Peyer's patch (tissue), 4 donors: ENCODE data around the gene TM4SF4.

ENCODE experiments used
- POLR2A ChIP-seq, 2 donors: fragments of 450-650 bp; IDR thresholded peaks; one replicate each; pipeline ENCODE4 v1.5.1; 2017; ENCODE audit warnings: antibody characterized with exemption in 2 of 2, mild to moderate bottlenecking in 2 of 2, moderate library complexity in 2 of 2
- TF ChIP-seq, protein P1 (sequence below), 6 experiments: fragments of 450-650 bp in 4 of 6; fragments of 200-600 bp in 2 of 6; sonication (generic) in 1 of 6; IDR thresholded peaks; one replicate each; pipeline ENCODE4 v1.5.1; 2017 to 2019; ENCODE audit warnings: antibody characterized with exemption in 6 of 6, mild to moderate bottlenecking in 3 of 6, moderate library complexity in 1 of 6

DNA sequence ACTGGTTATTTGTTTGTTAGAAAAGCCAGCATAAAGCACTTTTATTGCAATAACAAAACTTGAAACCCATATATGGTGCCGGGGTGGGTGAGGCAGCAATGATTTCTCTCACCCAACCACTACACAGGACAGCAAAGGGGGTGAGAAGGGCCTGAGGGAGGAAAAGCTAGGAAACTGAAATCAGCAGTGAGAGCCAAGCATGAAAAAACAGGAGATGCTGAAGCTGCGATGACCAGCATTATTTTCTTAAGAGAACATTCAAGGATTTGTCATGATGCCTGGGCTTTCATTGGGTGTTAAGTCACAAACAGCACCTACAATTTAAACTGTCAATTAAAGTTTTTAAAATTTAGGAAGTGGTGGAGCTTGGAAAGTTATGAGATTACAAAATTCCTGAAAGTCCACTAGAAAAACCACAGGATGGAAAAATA, 11.9 kb upstream of the TM4SF4 start:
- TF ChIP-seq, protein P1, sequence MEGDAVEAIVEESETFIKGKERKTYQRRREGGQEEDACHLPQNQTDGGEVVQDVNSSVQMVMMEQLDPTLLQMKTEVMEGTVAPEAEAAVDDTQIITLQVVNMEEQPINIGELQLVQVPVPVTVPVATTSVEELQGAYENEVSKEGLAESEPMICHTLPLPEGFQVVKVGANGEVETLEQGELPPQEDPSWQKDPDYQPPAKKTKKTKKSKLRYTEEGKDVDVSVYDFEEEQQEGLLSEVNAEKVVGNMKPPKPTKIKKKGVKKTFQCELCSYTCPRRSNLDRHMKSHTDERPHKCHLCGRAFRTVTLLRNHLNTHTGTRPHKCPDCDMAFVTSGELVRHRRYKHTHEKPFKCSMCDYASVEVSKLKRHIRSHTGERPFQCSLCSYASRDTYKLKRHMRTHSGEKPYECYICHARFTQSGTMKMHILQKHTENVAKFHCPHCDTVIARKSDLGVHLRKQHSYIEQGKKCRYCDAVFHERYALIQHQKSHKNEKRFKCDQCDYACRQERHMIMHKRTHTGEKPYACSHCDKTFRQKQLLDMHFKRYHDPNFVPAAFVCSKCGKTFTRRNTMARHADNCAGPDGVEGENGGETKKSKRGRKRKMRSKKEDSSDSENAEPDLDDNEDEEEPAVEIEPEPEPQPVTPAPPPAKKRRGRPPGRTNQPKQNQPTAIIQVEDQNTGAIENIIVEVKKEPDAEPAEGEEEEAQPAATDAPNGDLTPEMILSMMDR (IDR thresholded peaks at IDR 0.05): no peak
- TF ChIP-seq POLR2A (IDR thresholded peaks at IDR 0.05): no peak
